Stimulated activated CD8-positive, alpha-beta memory T cell treated with anti-CD3 and anti-CD28 coated beads, Interleukin-12 subunit alpha, Interleukin-12 subunit beta, amount 100 ng/mL, for 4 hours (primary cell): ENCODE measurements around the gene RYR2.

Experiments
- DNase-seq: peaks from one replicate; pipeline ENCODE4 v3.0.0-alpha.2; 2020; ENCODE audit warnings: low read depth

The RYR2 gene

DNA sequence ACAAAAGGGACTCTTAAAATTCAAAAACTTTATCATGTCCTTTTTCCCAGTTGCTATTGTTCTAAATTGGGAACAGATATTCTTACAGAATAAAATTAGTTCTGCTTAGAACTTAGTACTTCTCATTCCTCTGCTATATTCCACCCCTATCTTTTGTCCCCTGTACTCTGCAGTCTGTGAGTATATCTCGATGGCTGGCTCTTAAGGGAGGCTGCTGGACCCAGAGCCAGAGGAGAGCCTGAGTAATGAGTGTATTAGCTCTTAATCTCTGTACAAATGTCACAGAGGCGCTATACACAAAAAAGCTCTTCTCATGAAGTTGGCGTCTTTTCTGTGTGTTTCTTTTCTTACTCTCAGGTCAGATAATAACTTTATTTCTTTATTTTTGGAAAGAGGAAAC is 425.3 kb downstream of the RYR2 start:
- no peak for DNase-seq

DNA sequence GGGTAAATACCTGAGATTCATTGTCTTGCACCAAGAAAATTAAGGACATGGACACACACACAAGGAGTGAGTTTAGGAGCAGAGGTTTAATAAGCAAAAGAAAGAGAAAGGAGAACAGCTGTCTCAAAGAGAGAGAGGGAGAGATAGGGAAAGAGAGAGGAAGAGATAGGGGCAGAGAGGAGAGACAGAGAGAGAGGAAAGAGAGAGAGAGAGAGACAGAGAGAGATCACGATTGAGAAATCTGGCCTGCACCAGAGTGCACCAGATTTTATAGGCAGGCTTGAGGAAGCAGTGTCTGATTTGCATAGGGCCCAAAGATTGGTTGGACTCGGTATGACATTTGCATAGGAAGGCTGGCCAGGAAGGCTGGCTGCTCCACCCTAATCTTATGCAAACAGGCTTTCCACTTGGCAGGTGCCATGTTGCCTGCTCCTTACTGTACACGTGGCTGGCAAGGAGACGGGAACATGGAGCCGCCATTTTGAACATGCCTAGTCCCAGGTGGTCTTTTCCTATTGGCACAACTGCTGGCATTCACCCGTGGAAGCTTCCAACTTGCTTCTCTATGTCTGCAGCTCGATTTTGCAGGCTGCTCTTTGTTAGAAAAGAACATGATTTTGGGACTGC is 428.8 kb downstream of the RYR2 start:
- no peak for DNase-seq

DNA sequence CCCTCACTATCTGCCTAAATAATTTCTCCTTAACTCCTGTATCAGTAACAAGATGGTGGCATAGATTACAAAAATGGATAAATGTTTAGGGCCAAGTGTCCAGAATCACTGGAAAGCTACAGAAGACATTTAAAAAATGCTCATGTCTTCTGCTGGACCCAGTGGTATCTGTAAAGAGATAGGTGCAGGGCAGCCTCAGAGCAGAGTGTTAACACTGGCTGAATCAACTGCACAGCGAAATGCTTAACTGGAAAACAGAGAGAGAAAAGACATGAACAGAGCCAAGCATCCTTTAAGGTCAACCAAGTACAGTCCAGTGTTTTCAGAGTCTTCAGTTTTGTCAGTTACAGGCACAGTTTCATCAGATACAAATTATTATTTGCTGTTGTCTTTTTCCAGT is 429.4 kb downstream of the RYR2 start:
- DNase-seq, result no peak

DNA sequence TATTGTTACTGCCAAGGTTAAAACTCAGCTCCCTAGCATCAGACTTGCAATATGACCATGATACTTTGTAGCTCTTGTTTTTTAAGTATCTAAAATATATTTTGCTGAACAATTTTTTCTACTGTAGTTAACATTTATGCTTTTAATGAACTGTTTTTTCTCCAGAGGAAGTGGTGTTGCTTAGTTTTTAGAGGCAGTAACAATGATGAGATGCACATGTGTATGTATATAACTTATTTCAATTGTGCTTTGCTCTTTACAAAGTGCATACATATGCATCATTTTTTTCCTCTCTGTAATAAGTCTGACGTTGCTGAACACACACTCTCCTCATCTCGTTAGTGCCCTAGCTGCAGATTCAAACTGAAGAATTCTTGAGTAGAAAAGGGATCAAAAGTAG is 430.0 kb downstream of the RYR2 start:
- no peak for DNase-seq

DNA sequence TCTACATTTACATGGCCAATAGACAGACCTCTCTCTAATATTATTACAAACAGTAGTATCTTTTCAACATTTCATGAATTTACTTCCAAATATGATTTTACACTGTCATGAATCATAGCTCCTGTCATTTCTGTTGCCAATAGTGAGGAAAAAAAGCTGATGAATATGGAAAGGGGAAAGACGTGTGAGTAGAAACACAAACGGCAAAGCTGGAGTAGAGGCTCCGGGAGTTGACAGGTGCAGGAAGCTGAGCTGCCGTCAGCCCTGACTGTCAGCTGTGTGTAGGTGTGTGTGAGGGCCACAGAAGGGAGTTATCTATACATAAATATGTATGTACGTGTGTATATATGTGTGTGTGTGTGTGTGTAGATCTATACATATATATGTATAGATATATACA is 431.9 kb downstream of the RYR2 start:
- no peak for DNase-seq

DNA sequence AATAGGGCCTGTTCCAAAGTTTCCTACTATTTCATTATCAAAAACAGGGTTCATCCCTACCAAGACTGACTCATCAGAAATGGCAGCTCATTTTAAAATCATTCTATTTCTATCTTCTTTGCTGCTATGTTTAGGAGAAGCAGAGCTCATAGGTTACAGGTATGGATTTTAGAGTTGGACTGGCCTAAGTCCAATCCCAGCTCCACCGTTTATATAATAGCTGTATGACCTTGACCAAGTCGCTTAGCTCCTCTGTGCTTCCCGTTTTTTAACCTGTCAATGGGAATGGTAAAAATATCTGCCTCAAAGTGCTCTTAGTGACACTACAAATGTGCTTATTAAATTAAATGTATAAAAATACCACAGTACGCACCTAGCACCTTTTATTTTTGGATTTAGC is 436.1 kb downstream of the RYR2 start:
- no peak for DNase-seq

DNA sequence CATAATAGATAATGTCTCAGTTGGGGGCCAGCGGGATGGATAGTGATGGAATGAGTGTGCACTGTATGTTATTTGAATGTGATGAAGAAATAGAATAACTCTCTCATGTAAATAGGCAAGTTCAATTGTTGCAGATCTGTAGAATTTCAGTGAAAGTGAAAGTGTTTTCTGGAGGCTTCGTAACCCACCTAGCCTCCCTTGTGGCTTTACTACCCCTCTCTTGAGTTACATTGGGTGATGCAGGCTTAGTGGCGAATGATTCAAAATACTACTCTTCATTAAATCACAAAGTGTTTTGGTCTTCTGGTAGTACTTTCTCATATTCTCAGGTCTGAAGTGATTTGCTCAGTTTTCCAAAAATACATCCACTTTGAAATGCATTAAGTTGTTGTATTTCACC is 436.9 kb downstream of the RYR2 start:
- DNase-seq, result no peak

DNA sequence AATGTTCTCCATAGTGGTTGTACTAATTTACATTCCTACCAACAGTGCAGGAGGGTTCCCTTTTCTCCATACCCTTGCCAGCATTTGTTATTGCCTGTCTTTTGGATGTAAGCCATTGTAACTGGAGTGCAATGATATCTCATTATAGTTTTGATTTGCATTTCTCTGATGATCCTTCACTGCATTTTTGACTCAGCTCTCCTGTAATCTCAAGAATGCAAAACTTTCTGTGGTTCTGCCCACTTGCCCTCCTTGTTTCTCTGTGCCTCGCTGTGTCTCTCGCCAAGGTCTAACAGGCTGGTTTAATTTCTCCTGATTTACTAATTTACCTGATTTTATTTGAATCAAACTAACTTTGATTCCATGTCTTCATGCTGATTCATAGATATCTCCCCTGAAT is 440.8 kb downstream of the RYR2 start:
- no peak for DNase-seq

DNA sequence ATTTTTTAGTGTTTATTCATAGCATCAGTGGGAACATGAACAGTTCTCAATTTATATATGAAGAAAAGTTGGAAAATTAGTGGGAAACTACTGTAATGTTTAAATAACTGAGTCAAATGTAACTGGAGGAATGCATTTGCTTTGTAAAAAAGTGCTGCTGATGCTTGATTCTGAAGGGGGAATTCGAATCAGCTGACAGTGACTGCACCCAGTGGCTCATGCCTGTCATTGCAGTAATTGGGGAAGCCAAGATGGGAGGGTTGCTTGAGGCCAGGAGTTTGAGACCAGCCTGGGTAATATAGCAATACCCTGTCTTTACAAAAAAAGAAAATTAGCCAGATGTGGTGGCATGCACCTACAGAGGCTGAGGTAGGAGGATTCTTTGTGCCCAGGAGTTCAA is 450.4 kb downstream of the RYR2 start:
- DNase-seq, result no peak

DNA sequence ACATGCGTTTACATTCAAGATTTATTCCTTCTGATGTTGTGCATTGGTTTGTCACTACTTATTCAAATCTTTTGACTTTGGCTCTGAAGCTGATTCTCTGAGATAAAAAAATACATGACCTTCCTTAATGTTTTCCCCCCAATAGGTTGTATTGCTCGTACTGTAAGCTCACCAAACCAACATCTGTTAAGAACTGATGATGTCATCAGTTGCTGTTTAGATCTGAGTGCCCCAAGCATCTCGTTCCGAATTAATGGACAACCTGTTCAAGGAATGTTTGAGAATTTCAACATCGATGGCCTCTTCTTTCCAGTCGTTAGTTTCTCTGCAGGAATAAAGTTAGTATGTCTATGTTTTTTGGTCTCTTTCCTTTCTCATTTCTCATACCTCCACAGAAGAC is 458.6 kb downstream of the RYR2 start:
- DNase-seq, result no peak

DNA sequence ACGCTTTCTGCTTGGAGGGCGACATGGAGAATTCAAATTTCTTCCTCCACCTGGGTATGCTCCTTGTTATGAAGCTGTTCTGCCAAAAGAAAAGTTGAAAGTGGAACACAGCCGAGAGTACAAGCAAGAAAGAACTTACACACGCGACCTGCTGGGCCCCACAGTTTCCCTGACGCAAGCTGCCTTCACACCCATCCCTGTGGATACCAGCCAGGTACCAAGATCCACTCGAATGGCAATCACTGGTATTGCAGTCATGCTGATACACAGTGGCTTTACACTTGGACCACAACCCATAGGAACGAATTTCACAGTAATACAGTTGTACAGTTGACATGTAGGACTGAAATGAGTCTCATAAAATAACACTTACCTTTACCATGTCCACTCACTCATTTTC is 461.3 kb downstream of the RYR2 start:
- no peak for DNase-seq

DNA sequence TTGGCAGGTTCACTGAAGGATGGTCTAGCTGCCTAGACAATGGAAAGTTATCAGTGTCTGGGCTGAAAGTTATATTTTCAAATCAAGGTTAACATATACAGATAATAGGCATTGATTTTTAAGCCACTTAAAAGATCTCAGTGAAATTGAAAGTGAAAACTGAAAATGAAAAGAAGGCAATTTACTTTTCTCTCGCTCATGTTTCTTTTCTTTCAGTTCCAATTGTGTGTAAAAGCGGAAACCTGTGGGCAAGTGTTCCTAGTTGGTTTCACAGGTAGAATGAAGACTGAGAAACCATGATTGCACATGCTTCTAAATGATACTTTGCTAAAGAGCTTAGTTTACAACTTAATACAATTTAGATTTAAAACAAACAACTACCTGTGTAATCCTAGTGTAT is 465.0 kb downstream of the RYR2 start:
- no peak for DNase-seq

DNA sequence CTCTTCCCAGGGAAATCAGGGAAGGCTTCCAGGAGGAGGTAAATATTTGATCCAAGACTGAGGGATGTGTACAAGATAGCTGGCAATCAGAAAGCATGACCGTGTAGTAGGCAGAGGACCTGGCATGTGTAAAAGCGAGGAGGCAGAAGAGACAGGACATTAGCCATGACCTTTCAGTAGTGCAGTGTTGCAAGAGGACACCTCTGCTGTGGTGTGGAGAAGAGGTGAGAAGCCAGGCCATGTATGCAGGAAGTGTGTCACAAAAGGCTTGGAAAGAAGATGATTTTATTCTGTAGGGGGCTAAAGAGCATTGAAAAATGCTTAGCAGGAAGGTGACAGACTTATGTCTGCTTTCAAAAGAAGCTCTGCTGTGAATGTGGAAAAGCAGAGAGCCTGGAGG is 467.8 kb downstream of the RYR2 start:
- DNase-seq, result no peak

DNA sequence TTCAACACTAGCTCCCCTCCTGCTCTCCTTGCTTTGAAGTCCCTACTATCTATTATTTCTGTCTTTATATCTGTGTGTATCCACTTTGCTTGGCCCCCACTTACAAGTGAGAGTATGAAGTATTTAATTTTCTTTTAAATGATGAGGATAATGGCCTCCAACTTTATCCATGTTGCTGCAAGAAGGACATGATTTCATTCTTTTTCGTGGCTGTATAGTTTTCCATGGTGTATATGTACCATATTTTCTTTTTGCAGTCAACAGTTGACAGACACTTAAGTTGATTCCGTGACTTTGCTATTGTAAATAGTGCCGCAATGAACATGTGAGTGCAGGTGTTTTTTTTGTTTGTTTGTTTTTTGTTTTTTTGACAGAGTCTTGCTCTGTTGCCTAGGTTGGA is 483.1 kb downstream of the RYR2 start:
- no peak for DNase-seq

DNA sequence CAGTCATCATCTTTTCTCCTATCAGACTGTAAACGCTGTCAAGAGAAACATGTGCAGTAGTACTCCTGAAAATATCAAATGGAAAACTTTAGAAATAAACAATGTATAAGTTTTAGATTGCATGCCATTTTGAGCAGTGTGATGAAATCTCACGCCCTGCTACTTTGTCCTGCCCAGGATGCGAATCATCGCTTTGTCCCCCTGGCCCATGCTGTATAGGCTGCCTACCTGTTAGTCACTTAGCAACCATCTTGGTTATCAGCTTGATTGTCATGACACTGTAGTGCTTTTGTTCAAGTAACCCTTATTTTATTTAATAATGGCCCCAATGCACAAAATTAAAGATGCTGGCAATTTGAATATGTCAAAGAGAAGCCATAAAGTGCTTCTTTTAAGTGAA is 485.8 kb downstream of the RYR2 start:
- DNase-seq, result no peak

DNA sequence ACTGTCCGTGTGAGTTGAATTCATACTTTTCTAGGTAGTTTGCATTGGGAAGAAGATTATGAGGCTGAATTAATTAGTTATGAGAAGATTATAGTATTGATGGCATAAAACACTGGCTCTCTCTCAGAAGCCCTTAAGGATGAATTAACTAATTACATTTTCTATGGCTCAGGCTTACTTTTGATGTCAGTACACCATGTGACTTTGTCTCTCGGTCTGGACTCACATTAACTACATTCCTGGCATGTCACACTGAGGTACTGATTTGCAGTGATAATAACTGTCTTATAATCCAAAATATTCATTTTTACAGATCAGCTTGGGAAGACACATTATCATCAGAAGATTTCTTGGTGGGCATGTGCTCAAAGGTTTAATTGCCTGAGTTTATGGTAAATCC is 486.6 kb downstream of the RYR2 start:
- DNase-seq, result no peak

DNA sequence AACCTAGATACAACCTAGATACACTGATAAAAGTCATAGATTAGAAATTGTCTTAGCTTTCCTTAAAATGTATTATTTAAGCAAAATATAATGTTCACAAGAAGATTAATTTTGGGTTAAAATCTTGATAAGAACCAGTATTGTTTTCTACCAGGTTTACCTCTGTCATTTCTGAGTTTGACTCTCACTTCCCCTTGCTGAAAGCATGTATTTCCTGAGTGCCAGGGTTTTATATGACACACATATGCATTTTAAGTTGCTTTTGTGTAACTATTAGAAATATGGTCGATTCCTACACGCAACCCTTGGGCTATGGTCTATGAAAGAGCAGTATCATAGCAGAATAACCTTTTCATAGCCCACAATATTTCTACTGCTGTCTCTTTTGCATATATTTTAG is 497.1 kb downstream of the RYR2 start:
- no peak for DNase-seq

DNA sequence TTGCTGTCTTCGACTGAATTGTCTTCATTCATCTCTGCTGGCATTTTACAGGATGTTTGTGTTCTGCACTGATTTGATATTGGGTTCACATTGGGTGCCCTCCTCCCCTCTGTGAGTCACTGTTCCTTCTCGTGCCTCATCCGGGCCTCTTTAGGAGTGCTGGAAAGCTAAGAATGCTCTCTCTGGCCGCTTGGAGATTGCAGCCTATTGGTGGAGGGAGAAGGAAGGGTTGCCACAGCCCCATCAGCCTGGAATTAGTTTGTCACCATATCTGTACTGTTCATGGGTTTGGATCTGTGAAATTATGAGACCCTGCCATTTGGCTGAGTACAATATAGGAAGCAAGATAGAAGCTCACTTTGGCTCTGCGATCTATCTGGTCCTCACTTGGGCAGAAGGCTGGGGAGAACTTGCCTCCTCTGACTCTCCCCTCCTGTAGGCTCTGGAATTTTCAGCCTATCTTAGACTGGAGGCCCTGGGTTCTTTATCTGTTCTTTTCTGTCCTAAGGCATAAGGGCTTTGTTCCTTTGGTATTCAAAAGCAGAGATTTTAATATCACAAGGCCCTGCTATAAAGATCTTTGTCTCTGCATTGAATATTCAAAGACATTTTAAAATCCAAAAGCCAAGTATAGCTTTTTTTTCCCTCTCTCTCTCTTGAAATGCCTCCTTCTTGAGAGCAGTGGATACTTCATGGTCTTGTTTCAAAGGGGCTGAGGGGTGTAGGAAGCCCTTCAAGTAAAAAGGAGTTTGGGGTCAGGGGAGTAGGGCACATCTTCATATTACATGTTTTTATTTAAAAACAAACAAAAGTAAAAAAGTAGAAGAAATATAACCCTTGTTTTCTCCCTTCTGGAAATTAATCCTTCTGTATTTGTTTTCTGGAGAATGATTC is 500.8 kb downstream of the RYR2 start:
- DNase-seq, result no peak

DNA sequence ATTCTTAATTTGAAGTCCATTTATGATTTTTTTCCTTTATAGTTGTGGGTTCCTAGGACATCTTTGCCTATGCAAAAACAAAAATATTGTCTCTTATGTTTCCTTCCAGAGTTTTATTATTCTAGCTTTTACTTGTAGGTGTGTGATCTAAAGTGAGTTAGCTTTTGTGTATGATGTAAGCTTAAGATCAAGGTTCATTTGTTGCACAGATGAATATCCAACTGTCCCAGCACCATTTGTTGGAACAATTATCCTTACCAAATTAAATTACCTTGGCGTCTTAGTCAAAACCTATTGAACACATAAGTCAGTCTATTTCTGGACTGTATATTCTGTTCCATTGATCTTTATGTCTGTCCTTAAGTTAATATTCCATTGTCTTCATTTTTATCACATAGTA is 511.1 kb downstream of the RYR2 start:
- DNase-seq, result no peak

DNA sequence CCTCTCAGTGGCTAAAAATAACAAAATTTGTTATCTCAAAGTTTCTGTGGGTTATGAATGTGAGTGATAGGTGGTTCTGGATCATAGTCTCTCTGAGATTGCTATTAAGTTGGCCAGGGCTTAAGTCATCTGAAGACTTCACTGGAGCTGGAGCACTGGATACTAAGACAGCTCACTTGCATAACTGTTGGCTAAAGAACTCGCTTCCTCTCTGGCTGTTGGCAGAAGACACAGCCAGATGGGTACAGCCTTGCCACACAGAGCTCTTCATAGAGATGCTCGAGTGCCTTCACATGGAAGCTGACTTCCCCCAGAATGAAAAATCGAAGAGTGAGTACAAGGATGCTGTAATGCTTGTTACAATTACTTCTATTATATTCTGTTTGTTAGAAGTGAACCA is 514.9 kb downstream of the RYR2 start:
- DNase-seq, result no peak

DNA sequence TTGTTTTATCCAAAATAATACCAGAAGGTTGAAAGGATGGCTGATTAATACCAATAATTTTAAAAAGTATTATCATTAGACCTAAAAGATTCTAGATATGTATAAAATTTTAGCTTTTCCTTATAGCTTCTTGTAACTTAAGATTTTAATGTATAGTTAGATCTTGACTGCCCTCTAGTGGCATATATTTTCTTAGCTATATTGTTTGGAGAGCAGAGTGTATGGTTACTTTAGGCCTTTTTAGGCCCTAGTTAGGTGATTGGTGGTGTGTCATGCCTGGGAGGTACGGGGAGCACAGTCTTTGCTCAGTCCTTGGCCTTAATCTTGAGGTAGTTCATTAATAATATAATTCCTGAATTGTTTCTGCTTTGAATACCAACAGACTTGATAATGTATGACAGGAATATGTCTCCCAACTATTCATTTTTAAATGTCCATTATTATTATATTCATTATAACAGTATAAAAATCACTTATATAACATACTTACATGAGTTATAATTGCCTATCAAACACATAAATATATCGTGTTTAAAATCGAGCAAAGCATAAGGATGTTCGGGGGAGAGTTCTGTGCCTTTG is 520.3 kb downstream of the RYR2 start:
- no peak for DNase-seq

DNA sequence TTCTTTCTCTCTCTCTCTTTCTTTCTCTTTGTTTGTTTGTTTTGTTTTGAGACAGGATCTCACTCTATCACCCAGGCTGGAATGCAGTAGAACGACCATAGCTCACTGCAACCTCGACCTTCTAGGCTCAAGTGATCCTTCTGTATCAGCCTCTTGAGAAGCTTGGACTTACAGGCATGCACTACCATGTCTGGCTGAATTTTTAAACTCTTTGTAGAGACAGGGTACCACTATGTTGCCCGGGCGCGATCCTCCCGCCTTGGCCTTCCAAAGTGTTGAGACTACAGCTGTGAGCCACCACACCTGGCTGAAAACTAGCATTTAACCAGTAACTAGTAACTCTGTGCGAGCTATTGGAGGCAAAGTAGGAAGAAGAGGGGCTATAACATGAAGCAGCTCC is 523.3 kb downstream of the RYR2 start:
- DNase-seq, result no peak

DNA sequence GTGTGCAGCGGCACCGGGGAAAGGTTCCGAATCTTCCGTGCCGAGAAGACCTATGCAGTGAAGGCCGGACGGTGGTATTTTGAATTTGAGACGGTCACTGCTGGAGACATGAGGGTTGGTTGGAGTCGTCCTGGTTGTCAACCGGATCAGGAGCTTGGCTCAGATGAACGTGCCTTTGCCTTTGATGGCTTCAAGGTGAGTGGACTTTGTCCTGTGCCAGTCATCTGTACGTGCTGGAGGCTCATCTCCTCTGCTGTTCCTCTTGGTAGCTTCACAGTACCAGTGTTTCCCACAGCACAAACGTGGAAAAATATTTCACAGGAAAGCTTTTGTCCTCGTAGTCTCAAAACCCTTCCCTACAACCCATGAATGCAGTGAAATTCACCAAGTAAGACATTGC is 524.6 kb downstream of the RYR2 start:
- DNase-seq, result no peak

DNA sequence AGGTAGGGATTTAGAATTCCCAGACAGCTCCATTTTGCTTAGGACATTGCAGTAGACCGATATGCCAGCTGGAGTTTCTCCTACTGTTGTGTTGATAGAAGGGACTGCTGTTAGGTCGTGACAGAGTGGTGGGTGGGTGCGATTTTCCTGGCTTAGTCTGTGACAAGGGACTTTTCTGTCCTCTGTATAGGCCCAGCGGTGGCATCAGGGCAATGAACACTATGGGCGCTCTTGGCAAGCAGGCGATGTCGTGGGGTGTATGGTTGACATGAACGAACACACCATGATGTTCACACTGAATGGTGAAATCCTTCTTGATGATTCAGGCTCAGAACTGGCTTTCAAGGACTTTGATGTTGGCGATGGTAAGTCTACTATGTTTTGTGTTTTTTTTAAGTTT is 527.0 kb downstream of the RYR2 start:
- DNase-seq, result no peak
